H1 (cell line): ENCODE measurements around the gene SDC4.

Source experiments
- CBX8 ChIP-seq: fragments of 300-800, 300-1000 bp; sonication (generic); IDR thresholded peaks from 2 replicates; pipeline ENCODE4 v1.7.1; 2016; ENCODE audit warnings: low read depth, low read length, borderline replicate concordance
- CEBPB ChIP-seq: IDR thresholded peaks from 2 replicates; pipeline ENCODE4 v1.6.1; 2012; ENCODE audit warnings: low read depth, low read length
- EZH2 ChIP-seq: fragments of 200-600 bp; sonication (generic); IDR thresholded peaks from 2 replicates; pipeline ENCODE4 v1.7.1; 2012; ENCODE audit warnings: low read depth, mild to moderate bottlenecking, moderate library complexity, low read length, inconsistent platforms; ENCODE audit not compliant: severe bottlenecking
- JUN ChIP-seq: IDR thresholded peaks from 2 replicates; pipeline ENCODE4 v1.6.1; 2011; ENCODE audit warnings: low read depth, mild to moderate bottlenecking, improper control_type of control experiment, low read length
- JUND ChIP-seq: IDR thresholded peaks from 2 replicates; pipeline ENCODE4 v1.6.1; 2011; ENCODE audit warnings: mild to moderate bottlenecking, improper control_type of control experiment, low read length
- POLR2A ChIP-seq, 2 experiments: IDR thresholded peaks; 1 replicate in 1 of 2; 2 replicates in 1 of 2; pipeline ENCODE4 v1.6.1; 2011; ENCODE audit warnings: low read depth in 2 of 2, low read length in 2 of 2, mild to moderate bottlenecking in 2 of 2; ENCODE audit errors: control extremely low read depth in 1 of 2
- RAD21 ChIP-seq, 2 experiments: IDR thresholded peaks in 1 of 2; conservative IDR thresholded peaks in 1 of 2; 2 replicates each; pipeline ENCODE4 v1.6.1; 2011; ENCODE audit warnings: low read depth in 2 of 2, low read length in 2 of 2, improper control_type of control experiment in 1 of 2, inconsistent platforms in 1 of 2, mild to moderate bottlenecking in 1 of 2, moderate library complexity in 1 of 2
- ZNF274 ChIP-seq: IDR thresholded peaks from 2 replicates; pipeline ENCODE4 v1.7.0; 2012; ENCODE audit warnings: low read length, borderline replicate concordance; ENCODE audit errors: extremely low read depth
- TF ChIP-seq, protein P1 (sequence below), 3 experiments: IDR thresholded peaks; 1 replicate in 2 of 3; 2 replicates in 1 of 3; pipeline versions ENCODE4 v1.5.1 to v1.6.1; 2011; ENCODE audit warnings: low read length in 3 of 3, mild to moderate bottlenecking in 3 of 3, inconsistent platforms in 2 of 3, low read depth in 1 of 3, moderate library complexity in 1 of 3; ENCODE audit not compliant: insufficient read depth in 1 of 3; ENCODE audit errors: control extremely low read depth in 1 of 3
- TF ChIP-seq, protein P2 (sequence below): IDR thresholded peaks from 2 replicates; pipeline ENCODE4 v1.6.1; 2011; ENCODE audit warnings: low read depth, mild to moderate bottlenecking, low read length; ENCODE audit not compliant: insufficient read depth
- TF ChIP-seq, protein P3 (sequence below): IDR thresholded peaks from 2 replicates; pipeline ENCODE4 v1.6.1; 2012; ENCODE audit warnings: low read length, inconsistent platforms
- TF ChIP-seq, protein P4 (sequence below): IDR thresholded peaks from 2 replicates; pipeline ENCODE4 v1.6.1; 2012; ENCODE audit warnings: inconsistent platforms

DNA sequence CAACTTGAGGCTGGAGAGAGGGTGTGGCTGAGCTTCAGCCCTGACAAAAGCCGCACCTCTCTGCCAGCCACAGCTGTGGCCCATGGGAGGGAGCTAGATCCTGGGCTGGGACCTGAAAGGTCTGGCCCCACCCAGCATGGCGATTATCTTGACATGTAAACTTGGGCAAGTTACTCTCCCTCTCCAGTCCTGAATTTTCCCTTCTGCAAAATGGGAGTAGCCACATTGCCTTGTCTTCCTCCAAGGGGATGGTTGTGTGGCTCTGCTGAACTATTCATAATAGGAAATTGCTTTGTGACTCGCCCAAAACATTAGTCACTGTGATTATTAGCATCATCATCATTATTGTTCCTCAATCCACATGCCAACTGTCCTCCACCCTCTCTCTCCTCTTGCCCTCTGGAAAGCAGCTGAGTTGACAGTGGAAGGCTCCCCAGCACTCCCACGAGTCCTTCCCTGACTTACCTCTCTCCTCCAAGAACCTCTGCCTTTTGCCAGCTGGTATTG, 64.6 kb downstream of the SDC4 start:
- TF ChIP-seq, protein P1, sequence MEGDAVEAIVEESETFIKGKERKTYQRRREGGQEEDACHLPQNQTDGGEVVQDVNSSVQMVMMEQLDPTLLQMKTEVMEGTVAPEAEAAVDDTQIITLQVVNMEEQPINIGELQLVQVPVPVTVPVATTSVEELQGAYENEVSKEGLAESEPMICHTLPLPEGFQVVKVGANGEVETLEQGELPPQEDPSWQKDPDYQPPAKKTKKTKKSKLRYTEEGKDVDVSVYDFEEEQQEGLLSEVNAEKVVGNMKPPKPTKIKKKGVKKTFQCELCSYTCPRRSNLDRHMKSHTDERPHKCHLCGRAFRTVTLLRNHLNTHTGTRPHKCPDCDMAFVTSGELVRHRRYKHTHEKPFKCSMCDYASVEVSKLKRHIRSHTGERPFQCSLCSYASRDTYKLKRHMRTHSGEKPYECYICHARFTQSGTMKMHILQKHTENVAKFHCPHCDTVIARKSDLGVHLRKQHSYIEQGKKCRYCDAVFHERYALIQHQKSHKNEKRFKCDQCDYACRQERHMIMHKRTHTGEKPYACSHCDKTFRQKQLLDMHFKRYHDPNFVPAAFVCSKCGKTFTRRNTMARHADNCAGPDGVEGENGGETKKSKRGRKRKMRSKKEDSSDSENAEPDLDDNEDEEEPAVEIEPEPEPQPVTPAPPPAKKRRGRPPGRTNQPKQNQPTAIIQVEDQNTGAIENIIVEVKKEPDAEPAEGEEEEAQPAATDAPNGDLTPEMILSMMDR (IDR thresholded peaks at IDR 0.05; ENCODE audit: control extremely low read depth in 1 of 3, insufficient read depth in 1 of 3, low read depth in 1 of 3, low read length in 3 of 3): no peak
- TF ChIP-seq, protein P2, sequence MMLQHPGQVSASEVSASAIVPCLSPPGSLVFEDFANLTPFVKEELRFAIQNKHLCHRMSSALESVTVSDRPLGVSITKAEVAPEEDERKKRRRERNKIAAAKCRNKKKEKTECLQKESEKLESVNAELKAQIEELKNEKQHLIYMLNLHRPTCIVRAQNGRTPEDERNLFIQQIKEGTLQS: no peak
- no peak for TF ChIP-seq EZH2
- TF ChIP-seq RAD21 (IDR thresholded peaks at IDR 0.05 in 1 of 2, conservative IDR thresholded peaks at IDR 0.05 in 1 of 2; ENCODE audit: low read depth in 2 of 2, low read length in 2 of 2): no peak
- TF ChIP-seq CBX8: no peak
- TF ChIP-seq CEBPB: no peak
- TF ChIP-seq, protein P3, sequence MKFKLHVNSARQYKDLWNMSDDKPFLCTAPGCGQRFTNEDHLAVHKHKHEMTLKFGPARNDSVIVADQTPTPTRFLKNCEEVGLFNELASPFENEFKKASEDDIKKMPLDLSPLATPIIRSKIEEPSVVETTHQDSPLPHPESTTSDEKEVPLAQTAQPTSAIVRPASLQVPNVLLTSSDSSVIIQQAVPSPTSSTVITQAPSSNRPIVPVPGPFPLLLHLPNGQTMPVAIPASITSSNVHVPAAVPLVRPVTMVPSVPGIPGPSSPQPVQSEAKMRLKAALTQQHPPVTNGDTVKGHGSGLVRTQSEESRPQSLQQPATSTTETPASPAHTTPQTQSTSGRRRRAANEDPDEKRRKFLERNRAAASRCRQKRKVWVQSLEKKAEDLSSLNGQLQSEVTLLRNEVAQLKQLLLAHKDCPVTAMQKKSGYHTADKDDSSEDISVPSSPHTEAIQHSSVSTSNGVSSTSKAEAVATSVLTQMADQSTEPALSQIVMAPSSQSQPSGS: no peak
- TF ChIP-seq JUND: no peak
- no peak for TF ChIP-seq POLR2A (IDR thresholded peaks at IDR 0.05; ENCODE audit: control extremely low read depth in 1 of 2, low read depth in 2 of 2, low read length in 2 of 2)
- TF ChIP-seq, protein P4, sequence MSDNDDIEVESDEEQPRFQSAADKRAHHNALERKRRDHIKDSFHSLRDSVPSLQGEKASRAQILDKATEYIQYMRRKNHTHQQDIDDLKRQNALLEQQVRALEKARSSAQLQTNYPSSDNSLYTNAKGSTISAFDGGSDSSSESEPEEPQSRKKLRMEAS: no peak
- TF ChIP-seq ZNF274: no peak
- TF ChIP-seq JUN: no peak
